Activated T-cell treated with anti-CD3 and anti-CD28 coated beads, Interleukin-2, amount 50 U/mL, for 72 hours (primary cell): Measurements from ENCODE around the gene TOP2B. TPM values are rescaled to one million over a fixed set of nuclear protein-coding genes. Genes with fewer than 3 reads are reported as not detected.
A peak's percentile ranks its signal among the peaks of the same experiment; 100 is the strongest.

Experiments used
- ATAC-seq, 2 donors: fragments of 150-1000 bp; cut with Tn5 transposase; replicated peaks in 1 of 2; 2 replicates each; pipeline ENCODE4 v1.10.0; 2021; ENCODE audit warnings: moderate library complexity in 2 of 2, mild to moderate bottlenecking in 1 of 2
- DNase-seq, 2 donors: peaks; one replicate each; pipeline ENCODE4 v3.0.0; 2021 to 2022; ENCODE audit warnings: mixed read lengths in 1 of 2
- H3K27ac Mint-ChIP-seq: one replicate; pipeline ENCODE4 v1.8.0; 2022; ENCODE audit warnings: mild to moderate bottlenecking, moderate library complexity, mixed read lengths
- H3K27me3 Mint-ChIP-seq: one replicate; pipeline ENCODE4 v1.8.0; 2022; ENCODE audit warnings: low read depth, mixed read lengths
- H3K36me3 Mint-ChIP-seq, 2 donors: one replicate each; pipeline ENCODE4 v1.8.0; 2022; ENCODE audit warnings: mixed read lengths in 2 of 2, mild to moderate bottlenecking in 1 of 2; ENCODE audit not compliant: insufficient read depth in 2 of 2
- H3K4me1 Mint-ChIP-seq: one replicate; pipeline ENCODE4 v1.8.0; 2022; ENCODE audit warnings: low read depth, mixed read lengths
- H3K4me3 Mint-ChIP-seq, 2 donors: one replicate each; pipeline ENCODE4 v1.8.0; 2022; ENCODE audit warnings: mild to moderate bottlenecking in 2 of 2, mixed read lengths in 2 of 2, moderate library complexity in 2 of 2
- H3K9me3 Mint-ChIP-seq, 2 donors: one replicate each; pipeline ENCODE4 v1.8.0; 2022; ENCODE audit warnings: mixed read lengths in 2 of 2
- total RNA-seq, 2 donors: library from RNA; stranded (reverse); gene quantifications; one replicate each; pipeline ENCODE4 v1.2.3, GENCODE V29; 2022

Gene TOP2B
- total RNA-seq, 2 donors from 2014 or later = 140 to 151 TPM

GRCh38 chr3:25621087-25621486 lies 43.6 kb downstream of the TOP2B start:
- Mint-ChIP-seq H3K4me1 (peaks cover 5% of the 10 kb centered on the region), H3K27ac (peak overlapping the region; percentile 13), H3K4me3 (no peak overlapping the region), H3K9me3 (no peaks in the 10 kb centered on the region), H3K36me3 (peaks cover 7 to 35% of the 10 kb centered on the region in 2 donors), H3K27me3 (no peaks in the 10 kb centered on the region)
- ATAC-seq (no peak), DNase-seq (no peak)

- Mint-ChIP-seq H3K4me3 (no peak overlapping the region), H3K4me1 (peaks cover 5% of the 10 kb centered on the region), H3K27me3 (no peaks in the 10 kb centered on the region), H3K9me3 (no peaks in the 10 kb centered on the region), H3K27ac (peak overlapping the region; percentile 13), H3K36me3 (peaks cover 7 to 31% of the 10 kb centered on the region in 2 donors)
- DNase-seq (no peak), ATAC-seq (no peak)
These were observed 44.2 kb downstream of the TOP2B start for GRCh38 chr3:25620493-25620892.

GRCh38 chr3:25619382-25619781 lies 45.3 kb downstream of the TOP2B start:
- Mint-ChIP-seq H3K27ac (peak overlapping the region; percentile 28), H3K9me3 (no peaks in the 10 kb centered on the region), H3K4me3 (no peak overlapping the region), H3K27me3 (no peaks in the 10 kb centered on the region), H3K36me3 (peaks cover 7 to 35% of the 10 kb centered on the region in 2 donors), H3K4me1 (peaks cover 5% of the 10 kb centered on the region)
- DNase-seq (no peak), ATAC-seq (no peak)

DNA sequence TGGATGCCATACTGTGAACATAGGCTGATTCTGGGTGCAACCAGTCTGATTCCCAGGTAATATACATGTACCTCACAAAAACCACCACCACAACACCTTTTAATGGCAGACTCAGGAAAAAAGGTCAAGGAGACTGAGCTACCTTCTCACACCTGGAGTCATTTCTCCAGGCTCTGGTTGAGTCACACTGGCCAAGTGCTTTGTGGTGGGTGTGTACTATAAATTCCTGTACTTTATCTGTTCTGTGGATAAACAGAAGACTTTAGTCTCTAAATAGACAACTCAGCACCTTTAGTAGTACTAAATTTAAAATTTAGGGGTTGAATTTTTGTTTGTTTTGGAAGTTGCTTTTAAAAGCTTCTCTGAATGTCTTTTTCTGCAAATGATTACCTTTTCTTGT lies 46.7 kb downstream of the TOP2B start:
- no peak overlapping the region for H3K27ac Mint-ChIP-seq
- H3K4me3 Mint-ChIP-seq = no peak overlapping the region
- H3K9me3 Mint-ChIP-seq = no peaks in the 10 kb centered on the region
- H3K4me1 Mint-ChIP-seq = peaks cover 5% of the 10 kb centered on the region
- peaks cover 5 to 26% of the 10 kb centered on the region in 2 donors for H3K36me3 Mint-ChIP-seq
- DNase-seq (no peak), ATAC-seq (no peak)
- no peaks in the 10 kb centered on the region for H3K27me3 Mint-ChIP-seq

DNA sequence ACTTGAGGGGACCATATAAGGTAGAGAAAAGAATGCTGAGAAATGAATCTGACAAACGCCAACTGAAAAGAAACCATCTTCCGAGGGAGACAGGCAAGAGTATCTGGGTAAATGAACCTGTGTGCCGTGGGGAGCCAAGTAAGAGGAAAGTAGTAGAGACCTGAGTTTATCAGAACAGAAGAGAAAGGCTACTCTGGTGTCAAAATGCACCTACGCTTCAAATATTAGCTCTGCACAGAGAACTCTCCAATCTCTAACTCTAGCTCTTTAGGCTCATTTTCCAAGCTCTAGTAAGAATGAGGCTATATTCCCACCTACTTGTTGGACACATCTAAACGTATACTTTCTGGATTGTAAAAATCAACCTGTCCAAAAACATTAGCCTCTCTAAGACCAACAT lies 53.5 kb downstream of the TOP2B start:
- H3K27me3 Mint-ChIP-seq = no peaks in the 10 kb centered on the region
- peaks cover 2 to 25% of the 10 kb centered on the region in 2 donors for H3K36me3 Mint-ChIP-seq
- H3K27ac Mint-ChIP-seq = no peak overlapping the region
- no peaks in the 10 kb centered on the region for H3K9me3 Mint-ChIP-seq
- ATAC-seq (no peak), DNase-seq (no peak)
- H3K4me3 Mint-ChIP-seq = no peak overlapping the region
- no peaks in the 10 kb centered on the region for H3K4me1 Mint-ChIP-seq

GRCh38 chr3:25610779-25611178 lies 53.9 kb downstream of the TOP2B start:
- Mint-ChIP-seq H3K27ac (peak overlapping the region; percentile 88), H3K36me3 (peaks cover 2 to 28% of the 10 kb centered on the region in 2 donors), H3K27me3 (no peaks in the 10 kb centered on the region), H3K4me1 (peaks cover 2% of the 10 kb centered on the region), H3K4me3 (no peak overlapping the region), H3K9me3 (no peaks in the 10 kb centered on the region)
- no peak for DNase-seq
- no peak for ATAC-seq

DNA sequence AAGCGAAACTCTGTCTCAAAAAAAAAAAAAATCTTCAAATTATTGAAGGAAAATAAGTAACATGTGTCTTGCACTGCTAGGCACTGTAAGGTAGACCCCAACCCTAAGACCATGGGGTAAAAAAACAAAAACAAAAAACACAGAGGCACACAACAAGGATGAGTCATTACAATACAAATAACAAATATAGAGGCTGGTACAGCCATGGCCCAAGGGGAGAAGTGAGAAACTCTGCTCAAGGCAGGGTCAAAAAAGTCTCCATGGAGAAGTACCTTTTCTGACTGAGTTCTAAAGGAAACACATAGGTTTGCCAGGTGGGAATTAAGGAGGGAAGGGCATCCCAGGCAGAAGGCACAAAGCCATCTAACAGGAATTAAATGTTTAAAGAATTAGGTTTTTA lies 54.5 kb downstream of the TOP2B start:
- no peak for ATAC-seq
- peak overlapping the region; percentile 88 for H3K27ac Mint-ChIP-seq

DNA sequence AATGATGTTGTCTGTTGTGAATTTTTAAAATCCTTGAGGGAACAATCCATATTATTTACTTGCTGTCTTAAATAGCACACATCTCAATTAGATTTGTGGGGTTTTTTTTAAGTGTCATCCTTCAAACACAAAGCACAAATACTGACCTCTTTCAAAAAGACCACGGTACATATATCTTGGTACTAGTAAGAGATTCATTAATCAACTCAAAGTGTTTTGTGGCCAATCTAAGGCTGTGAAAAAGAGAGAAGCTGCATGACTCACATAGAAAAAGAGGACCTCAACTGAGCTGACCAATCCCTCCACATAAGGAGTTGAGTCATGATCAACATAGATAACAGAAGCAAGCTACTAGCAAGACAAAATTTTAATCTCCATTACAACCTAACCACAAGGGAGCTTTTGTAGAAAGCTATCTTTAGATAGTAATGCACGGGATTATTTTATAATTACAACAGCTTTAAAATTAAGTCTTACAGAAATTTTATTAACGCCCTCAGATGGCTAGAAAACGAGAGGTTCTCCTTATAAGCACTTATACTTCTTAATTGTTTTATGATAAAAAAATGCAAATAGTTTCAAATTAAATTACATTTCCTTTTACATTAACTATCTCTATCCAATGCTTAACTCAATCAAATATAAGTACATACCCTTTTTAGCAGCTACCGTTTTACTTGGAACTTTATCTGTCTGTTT lies 60.5 kb downstream of the TOP2B start:
- no peaks in the 10 kb centered on the region for H3K27me3 Mint-ChIP-seq
- peak; percentile 70 to 89 for ATAC-seq
- no peak overlapping the region for H3K4me3 Mint-ChIP-seq
- peak overlapping the region; percentile 88 for H3K27ac Mint-ChIP-seq
- peaks cover 3 to 20% of the 10 kb centered on the region in 2 donors for H3K36me3 Mint-ChIP-seq
- H3K9me3 Mint-ChIP-seq = no peaks in the 10 kb centered on the region
- no peak for DNase-seq
- peaks cover 22% of the 10 kb centered on the region for H3K4me1 Mint-ChIP-seq

More for the DNA sequence above, 54.5 kb downstream of the TOP2B start:
- Mint-ChIP-seq H3K36me3 (peaks cover 2 to 31% of the 10 kb centered on the region in 2 donors), H3K9me3 (no peaks in the 10 kb centered on the region), H3K4me1 (peaks cover 4% of the 10 kb centered on the region), H3K27me3 (no peaks in the 10 kb centered on the region), H3K4me3 (no peak overlapping the region)
- DNase-seq = no peak

- H3K36me3 Mint-ChIP-seq = peaks cover 3 to 20% of the 10 kb centered on the region in 2 donors
- ATAC-seq = peak in 1 of 2 donors; percentile 4
These were observed 61.0 kb downstream of the TOP2B start for GRCh38 chr3:25603703-25604102.

DNA sequence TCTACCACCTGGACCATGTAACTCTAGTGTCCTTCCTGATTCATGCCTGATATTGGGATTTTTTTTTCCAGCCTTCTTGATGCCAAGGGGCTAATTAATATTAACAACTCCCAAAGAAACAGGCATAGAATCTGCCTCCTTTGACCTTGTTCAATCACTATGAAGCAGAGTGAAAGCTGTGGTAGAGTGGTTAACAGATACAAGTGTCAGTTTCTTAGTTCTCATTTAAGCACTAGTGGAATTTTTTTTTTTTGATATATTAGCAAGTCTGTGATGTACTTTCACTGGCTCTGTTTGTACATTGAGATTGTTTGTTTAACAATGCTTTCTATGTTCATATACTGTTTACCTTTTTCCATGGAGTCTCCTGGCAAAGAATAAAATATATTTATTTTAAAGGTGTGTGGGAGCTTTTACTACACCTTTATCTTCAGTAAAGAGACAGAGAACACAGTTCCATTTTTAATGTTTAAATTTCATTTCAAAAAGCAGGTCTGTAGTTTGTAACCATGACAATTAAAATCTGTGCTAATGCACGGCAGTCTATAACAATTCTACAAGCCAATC lies 67.1 kb downstream of the TOP2B start:
- no peaks in the 10 kb centered on the region for H3K27me3 Mint-ChIP-seq
- H3K9me3 Mint-ChIP-seq = no peaks in the 10 kb centered on the region
- H3K4me1 Mint-ChIP-seq = no peaks in the 10 kb centered on the region
- H3K27ac Mint-ChIP-seq = peak overlapping the region; percentile 33
- no peak for ATAC-seq
- H3K36me3 Mint-ChIP-seq = peaks cover 2 to 10% of the 10 kb centered on the region in 2 donors
- no peak for DNase-seq
- no peak overlapping the region for H3K4me3 Mint-ChIP-seq

More at GRCh38 chr3:25603703-25604102, 61.0 kb downstream of the TOP2B start:
- Mint-ChIP-seq H3K4me3 (no peak overlapping the region), H3K27ac (peak overlapping the region; percentile 88), H3K4me1 (peaks cover 22% of the 10 kb centered on the region), H3K9me3 (no peaks in the 10 kb centered on the region), H3K27me3 (no peaks in the 10 kb centered on the region)
- DNase-seq = no peak

DNA sequence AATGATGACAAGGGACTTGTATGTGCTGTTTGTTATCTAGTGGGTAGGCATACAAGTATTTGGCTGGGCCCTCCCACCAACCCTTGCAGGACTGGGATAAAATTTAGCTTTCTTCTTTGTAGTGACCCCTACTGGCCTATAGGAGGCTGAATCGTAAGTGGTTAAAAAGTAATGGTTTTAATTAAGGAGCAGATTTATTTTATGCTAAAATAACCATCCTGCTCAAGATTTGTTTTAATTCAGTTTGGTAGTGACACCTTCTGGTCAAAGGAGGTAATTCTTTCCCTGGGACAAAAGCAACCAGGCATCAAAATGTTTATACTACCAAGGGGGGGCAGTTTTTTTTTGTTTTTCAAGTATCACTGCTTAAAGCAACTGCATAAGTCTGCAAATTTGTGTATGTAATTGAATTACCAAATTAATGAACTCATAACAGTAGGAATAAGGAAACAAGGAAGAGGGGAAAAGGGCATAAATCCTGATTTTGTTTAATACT lies 70.7 kb downstream of the TOP2B start:
- DNase-seq = peak in 1 of 2 donors; percentile 29
- H3K9me3 Mint-ChIP-seq = no peaks in the 10 kb centered on the region
- no peak overlapping the region for H3K27ac Mint-ChIP-seq
- no peaks in the 10 kb centered on the region for H3K4me1 Mint-ChIP-seq
- H3K4me3 Mint-ChIP-seq = no peak overlapping the region
- peaks cover 2 to 8% of the 10 kb centered on the region in 2 donors for H3K36me3 Mint-ChIP-seq
- H3K27me3 Mint-ChIP-seq = no peaks in the 10 kb centered on the region
- peak; percentile 41 to 42 for ATAC-seq

- no peak for ATAC-seq
- Mint-ChIP-seq H3K4me1 (no peaks in the 10 kb centered on the region), H3K4me3 (no peak overlapping the region), H3K27ac (peak overlapping the region; percentile 6), H3K36me3 (peaks cover 2 to 4% of the 10 kb centered on the region in 2 donors), H3K9me3 (peaks cover 0 to 2% of the 10 kb centered on the region in 2 donors), H3K27me3 (no peaks in the 10 kb centered on the region)
- DNase-seq = no peak
These were observed 71.7 kb downstream of the TOP2B start for GRCh38 chr3:25593001-25593400.

- DNase-seq = no peak
- peaks cover 0 to 5% of the 10 kb centered on the region in 2 donors for H3K9me3 Mint-ChIP-seq
- no peaks in the 10 kb centered on the region for H3K4me1 Mint-ChIP-seq
- peak in 1 of 2 donors; percentile 32 for ATAC-seq
- no peak overlapping the region for H3K4me3 Mint-ChIP-seq
- H3K27me3 Mint-ChIP-seq = no peaks in the 10 kb centered on the region
- no peaks in the 10 kb centered on the region for H3K36me3 Mint-ChIP-seq
- H3K27ac Mint-ChIP-seq = no peak overlapping the region
These were observed 72.2 kb downstream of the TOP2B start for GRCh38 chr3:25592510-25592968.
